Measurements from ENCODE around the gene CBR3.
A peak's percentile ranks its signal among the peaks of the same experiment; 100 is the strongest.

Gene CBR3

DNA sequence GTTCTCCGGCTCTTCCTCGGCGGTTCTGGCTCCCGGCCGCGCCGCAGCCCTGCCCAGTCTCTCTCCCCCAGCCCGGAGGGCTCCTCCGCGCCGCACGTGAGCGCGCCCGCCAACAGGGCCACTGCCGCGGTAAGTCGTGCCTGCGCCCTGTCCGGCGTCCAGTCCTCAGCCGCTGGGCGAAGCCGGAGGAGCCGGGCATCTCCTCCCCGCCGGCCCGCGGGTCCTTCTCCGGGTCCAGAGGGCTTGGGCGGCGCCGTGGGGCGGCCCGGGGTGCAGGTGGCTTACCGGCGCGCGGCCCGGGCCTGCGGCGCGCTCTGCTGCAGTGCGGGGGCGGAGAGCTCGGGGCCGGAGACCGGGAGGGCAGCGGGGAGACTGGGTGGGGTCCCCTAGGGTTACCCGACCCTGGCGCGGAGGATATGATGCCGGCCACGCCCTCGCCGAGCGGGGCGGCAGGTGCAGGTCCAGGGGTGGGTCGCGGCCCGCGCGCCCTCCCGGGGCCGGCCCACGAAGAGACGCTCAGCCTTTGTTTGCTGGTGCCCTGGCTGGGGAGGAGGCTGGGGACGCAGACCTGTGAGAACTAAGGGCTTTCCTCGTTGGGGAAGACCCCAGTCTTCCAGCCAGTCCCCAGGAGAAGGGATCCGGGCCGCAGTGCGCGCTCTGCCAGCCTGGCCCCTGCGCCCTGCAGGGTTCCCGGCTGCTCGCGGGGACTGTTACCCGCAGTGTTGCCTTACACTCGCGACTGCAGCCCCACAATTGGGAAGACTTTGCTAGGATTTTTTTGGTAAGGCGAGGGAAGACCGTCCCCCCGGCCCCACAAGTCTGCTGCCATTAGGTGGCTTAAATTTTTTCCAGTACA lies 22.2 kb downstream of the CBR3 start, which contains the start of gene DOP1B:
Gene DOP1B, plus strand, starts transcription at position 10 of the 856 bp plus-strand sequence. CDS start 7,910 bp downstream, outside the sequence.
- DNase-seq = peak; percentile 46

DNA sequence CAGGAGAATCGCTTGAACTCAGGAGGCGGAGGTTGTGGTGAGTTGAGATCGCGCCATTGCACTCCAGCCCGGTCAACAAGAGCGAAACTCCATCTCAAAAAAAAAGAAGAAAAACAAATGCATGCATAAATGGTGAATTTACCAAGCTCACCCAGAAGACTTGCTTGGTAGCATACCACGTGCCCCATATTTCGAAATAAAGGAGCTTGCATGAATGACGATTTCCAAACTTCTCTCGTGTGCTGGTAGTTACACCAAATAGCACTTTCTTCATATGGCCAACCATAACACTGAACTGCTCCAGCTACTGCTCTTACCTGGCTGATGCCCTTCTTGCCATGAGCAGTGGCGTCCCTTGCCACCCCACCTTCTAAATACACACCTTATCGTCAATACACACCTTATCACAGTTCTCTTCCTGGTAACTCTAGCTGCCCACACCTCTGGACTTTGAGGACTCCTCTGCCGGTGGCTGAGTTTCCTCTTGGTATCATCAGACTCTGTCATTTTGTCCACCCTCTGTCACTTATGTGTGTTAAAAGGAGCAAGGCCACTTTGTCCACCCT lies 24.6 kb downstream of the CBR3 start:
- DNase-seq = no peak

DNA sequence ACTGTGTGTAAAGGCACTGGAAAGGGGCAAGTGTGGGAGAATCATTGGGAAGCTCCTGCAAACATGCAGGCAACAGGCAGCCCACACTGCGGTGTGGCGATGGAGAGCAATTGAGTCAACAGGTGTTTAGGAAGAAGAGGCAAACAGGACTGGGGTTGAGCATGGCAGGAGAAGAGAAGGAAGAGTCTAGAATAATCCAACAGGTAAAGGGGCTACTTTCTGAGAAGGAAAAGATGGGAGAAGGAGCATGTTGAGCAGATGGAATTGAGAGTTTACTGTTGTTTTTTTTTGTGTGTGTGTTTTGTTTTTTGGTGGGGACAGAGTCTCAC lies 25.9 kb downstream of the CBR3 start:
- DNase-seq = no peak

DNA sequence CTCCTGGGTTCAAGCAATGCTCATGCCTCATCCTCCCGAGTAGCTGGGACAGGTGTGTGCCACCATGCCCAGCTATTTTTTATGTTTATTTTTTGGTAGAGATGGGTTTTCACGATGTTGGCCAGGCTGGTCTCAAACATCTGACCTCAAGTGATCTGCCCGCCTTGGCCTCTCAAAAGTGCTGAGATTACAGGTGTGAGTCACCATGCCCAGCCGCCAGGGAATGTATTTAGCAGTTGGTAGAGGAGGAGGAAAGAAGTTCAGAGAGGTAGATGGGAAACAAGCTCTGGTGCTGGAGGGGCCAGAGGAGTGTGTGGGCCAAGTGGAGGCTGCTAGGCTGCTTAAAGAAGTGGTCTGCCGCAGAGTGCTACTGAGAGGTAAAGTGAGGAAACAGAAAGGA lies 27.8 kb downstream of the CBR3 start:
- no peak for DNase-seq

DNA sequence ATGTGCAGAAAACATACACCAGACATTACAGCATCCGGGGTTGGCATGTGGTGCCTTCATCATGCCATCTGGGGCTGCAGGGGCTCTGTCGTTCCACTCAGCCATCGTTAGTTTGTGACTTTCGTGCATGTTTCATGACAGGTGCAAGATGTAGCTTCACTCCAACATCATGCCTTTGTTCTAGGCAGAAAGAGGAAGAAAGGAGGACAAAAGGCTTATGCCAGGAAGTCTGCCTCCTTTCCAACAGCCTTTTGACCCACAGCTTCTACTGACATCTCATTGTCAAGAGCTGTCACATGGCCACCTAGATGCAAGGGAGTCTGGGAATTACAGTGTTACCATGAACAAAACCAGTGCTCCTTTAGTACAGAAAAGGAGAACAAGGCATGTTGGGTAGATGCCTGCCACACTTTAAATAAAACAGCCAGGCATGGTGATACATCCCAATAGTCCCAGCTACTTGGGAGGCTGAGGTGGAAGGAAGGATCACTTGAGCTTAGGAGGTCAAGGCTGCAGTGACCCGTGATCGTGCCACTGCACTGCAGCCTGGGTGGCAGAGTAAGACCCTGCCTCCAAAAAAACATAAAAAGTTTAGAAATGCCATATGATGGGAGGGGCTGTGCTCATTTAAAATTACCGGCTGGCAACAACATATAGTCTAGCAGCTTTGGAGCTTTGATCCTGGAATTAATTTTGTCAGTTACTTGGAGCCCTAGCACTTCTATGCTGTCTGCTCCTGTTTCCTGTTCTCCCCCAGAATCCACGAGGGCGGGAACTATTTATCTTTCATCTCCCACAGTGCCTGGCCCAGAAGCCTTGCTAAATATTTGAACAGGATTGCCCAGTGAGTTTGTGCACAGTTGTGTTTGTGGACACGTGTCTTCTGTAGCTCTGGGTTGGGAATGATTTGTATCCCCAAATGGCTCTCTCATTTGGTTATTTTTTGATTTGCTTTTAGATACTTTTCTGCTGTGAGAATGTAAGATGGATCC lies 29.2 kb downstream of the CBR3 start:
- peak; percentile 17 for DNase-seq

DNA sequence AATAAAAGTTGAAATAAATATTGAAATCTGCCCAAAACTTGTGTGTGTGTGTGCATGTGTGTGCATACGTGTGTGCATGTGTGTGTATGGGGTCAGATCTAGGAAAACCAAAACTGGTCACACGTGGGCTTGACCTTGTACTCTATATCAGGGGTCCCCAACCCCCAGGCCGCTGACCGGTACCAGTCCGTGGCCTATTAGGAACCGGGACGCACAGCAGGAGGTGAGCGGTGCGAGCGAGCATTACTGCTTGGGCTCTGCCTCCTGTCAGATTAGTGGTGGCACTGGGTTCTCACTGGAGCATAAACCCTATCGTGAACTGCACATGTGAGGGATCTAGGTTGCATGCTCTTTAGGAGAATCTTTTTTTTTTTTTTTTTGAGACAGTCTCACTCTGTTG lies 30.5 kb downstream of the CBR3 start:
- no peak for DNase-seq

DNA sequence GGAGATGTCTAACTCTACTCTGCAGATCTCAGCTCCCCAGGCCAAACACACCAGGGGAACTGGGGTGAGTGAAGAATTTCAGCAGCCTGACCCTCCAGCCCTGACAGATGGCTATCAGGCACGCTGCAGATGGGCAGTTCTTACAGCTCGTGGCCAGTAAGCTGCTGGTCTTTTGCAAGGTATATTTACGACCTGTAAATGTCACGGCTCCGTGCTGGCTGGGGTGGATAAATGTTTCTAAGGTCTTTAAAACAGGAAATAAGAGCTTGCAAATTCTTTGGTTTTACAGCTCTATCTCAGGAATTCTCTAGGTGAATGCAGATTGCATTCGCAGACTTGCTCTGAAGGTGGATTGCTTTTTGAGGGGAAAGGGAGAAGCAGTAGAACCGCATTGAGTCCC lies 31.8 kb downstream of the CBR3 start:
- no peak for DNase-seq

DNA sequence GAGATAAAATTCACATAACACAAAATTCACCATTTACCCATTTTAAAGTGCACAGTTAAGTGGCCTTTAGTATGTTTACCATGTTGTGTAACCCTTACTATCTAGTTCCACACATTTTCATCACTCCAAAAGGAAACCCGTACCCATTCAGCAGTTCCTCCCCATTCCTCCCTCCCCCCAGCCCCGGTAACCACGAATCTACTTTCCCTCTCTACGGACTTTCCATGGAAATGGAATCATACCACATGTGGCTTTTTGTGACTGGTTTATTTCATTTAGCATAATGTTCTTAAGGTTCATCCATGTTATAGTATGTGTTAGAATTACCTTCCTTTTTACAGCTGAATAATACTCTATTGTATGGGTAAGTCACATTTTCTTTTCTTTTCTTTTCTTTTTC lies 32.7 kb downstream of the CBR3 start:
- DNase-seq = no peak

DNA sequence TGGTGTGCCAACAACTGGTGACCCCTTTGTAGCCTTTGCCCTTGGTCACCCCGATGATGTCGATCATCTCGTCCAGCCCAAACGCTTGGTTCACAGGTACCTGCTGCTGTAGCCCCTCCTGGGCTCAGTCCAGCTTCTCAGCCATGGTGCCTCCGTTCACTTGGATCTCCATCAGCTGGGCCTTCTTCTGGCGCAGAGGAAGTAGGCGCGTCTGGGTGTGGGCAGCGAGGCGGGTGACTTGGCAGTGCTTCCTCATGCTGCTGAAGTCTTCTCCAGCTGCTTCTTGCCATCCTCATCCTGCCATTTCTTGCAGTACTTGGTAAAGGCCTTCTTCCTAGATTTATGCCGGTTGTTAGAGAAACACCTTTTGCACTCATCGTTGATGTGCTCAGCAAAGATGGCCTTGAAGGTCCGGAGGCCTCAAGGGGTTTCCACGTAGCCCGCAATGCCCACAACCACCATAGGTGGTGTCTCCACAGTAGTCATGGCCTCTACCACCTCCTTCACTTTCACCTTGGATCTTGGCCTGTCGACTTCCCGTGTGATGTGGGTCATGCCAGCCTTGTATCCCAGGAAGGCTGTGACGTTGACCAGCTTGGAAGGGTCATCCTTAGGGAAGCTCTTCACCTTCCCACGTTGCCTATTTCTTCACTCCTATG lies 34.7 kb downstream of the CBR3 start:
- no peak for DNase-seq

DNA sequence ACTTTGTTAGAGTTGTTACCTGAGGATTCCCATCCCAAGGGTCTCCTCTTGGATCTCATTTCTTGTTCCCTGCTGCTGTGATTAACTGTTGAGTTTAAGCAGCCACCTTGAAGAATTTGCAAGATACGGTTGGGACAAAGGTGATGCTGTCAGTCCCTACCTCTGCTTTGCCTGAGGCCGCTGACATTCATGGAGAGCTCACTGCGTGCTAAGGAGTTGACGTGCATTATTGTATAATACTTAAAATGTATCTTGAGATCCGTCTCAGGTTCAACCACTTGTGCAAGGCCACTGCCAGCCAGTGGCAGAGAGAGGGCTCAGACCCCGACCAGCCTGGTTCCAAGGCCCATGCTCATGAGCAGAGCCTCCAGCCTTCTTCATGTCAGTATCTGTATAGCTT lies 35.9 kb downstream of the CBR3 start:
- no peak for DNase-seq

DNA sequence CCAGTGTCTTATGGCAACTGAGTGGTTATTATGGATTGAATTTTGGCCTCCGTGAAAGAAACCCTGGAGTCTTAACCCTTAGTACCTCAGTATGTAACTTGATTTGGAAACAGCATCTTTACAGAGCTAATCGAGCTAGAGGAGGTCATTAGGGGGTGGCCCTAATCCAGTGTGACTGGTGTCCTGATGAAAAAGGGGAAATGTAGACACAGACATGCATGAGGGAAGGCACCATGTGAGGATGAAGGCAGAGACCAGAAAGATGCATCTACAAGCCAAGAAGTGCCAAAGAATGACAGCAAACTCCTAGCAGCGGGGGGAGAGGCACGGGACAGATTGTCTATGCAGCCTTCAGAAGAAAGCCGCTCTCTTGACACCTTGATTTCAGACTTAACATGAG lies 36.5 kb downstream of the CBR3 start:
- no peak for DNase-seq

DNA sequence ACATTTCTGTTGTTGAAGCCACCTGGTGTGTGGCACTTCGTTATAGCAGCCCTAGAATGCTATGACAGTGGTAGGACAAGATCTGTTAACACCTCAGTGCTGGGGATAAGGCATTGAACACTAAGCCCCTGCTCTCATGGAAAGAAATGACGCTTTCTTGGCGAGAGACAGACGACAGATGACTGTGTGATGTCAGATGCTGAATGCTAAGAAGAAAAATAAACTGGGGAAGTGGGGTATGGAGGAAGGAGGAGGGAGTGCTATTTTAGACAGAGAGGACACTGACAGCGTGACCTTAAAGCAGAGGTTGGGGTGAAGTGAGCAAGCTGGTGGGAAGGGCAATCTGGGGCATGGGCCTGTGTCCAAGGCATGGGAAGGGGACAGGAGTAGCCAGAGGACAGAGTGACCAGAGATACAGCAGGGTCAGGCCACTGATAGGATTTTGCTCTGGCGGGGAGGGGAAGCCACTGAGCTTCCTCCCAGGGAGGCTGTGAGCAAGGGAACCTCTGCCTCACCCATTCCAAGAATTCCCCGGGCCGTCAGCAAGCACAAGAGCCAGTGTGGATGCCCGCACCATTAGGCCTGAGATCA lies 37.0 kb downstream of the CBR3 start:
- no peak for DNase-seq

DNA sequence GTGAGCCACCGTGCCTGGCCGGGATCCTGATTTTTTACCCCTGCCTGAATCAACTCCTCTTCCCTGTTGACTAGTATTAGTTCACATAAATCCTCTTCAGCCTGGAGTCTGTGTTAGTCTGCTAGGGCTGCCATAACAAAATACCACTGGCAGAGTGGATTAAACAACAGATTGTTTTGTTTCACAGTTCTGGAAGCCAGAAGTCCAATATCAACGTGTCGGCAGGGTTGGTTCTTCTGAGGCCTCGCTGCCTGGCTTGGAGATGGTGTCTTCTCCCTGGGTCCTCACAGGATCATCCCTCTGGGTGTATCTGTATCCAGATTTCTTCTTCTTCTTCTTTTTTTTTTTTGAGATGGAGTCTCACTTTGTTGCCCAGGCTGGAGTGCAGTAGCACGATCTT lies 39.9 kb downstream of the CBR3 start:
- DNase-seq = no peak

DNA sequence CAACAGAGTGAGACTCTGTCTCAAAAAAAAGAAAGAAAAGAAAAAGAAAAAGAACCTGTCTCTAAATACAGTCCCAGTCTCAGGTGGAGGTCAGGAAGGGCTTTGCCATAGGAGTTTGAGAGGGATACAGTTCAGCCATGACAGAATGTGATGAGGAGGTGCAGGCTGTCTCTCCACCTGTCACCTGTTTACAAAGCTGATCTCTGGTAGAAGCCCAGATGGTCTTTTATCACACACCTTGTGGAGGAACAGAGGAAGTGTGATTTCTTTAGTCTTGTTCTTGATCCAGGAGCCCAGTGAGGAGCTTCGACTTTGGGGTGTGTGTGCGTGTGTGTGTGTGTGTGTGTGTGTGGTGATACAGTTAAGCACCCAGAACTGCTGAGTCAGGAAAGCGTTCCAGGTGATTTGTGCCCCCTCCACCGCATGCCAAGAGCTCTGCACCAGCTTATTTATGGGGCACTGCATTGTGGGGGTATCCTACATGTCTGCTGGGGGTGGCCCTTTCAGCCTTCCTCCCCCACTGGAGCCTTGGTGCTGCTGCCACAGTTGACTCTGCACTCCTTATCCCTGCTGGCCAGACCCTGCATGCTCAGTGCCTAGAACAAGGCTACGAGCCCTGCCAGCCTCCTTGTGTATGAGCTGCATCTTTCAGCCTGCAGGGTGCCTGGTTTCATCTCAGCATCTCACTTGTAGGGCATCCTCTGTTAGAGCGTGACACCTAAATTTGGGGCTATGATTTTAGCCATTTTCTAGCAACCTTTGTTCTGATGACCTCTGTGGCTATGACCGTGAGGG lies 41.1 kb downstream of the CBR3 start:
- DNase-seq = no peak

DNA sequence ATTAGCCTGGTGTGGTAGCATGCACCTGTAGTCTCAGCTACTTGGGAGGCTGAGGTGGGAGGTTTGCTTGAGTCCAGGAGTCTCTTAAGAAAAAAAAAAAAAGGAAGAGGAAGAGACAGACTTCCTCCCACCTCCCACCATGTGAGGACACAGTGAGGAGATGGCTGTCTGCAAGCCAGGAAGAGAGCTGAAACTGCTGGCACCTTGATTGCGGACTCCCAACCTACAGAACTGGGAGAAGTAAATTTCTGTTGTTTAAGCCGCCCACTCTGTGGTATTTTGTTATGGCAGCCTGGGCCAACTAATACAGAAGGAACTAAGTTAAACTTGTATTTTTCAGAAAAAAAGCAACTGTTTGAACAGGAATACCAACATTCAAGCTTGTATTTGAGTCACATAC lies 43.5 kb downstream of the CBR3 start:
- DNase-seq = no peak

DNA sequence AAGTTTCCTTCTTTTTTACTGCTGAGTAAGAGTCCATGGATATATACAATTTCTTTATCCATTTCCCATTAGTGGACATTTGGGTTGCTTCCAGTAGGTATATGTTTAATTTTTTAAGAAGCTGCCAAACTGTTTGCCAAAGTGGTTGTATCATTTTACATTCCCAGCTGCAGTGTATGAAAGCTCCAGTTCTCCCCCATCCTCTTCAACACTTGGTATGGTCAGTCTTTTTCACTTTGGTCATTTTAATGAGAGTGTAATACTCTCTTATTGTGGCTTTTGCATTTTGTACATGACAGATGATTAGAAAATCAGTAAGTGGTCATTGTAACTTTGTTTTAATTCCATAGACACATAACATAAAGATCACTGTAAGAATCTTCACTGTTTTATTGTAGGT lies 44.3 kb downstream of the CBR3 start:
- no peak for DNase-seq

DNA sequence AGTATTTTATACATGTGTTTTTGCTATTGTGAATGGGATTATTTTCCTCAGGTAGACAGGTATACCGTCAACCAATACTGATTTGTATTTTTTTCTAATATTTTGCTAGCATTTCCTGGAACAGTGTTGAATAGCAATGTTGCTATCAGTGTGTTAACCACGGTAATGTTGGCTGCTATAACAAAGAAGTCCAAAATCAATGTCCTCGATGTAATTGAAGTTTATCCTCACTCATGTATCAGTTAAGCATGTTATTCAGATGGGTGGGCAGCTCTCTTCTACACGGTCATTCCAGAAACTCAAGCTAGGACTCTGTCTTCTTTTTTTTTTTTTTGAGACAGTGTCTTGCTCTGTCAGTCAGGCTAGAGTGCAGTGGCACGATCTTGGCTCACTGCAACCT lies 46.1 kb downstream of the CBR3 start:
- DNase-seq = no peak

DNA sequence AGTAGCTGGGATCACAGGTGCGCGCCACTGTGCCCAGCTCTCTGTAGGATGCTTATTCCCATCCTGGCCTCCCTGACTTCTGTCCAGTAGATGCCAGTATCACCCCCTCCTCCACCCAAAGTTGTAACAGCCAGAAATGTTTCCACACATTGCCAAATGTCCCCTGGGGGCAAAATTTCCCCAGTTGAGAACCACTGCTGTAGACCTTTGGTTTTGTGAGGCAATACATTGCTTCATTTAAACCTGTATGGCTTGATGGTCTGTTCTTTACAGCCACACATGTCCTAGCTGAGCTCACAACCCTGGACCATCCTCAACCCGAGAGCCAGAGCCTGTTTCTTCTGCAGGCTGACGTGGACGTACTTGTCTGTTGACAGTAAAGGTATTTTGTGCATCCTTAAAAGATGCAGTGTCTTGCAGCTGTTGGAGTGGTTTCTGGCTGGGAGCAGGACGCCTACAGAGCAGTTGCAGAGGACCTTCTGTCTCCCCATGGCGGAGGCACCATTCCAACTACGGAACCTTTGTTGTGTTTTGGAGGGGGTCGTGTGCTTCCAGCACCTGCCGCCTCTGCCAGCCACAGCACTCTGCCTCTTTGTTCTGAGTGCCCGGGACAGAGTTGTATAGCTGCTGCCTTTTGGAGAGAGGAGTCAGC lies 48.4 kb downstream of the CBR3 start:
- no peak for DNase-seq

DNA sequence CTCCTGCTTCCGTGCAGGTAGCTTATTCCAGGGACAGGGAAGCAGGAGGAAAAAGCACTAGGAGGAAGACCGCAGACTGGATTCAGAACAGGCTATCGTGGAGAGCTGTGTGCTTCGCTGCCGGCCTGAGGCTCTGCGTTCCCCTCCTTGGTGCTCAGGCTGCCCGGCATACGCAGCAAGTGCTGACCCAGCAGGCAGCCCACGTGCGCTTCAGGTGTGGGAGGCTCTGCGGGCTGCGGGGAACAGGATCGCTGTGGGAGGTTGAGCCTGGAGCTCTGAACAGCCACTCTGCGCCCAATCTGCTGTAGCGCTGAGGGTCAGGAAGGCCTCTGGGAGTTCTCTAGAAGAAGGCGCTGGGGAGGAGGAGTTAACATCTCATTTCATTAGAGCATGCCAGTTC lies 49.7 kb downstream of the CBR3 start:
- DNase-seq = no peak

DNA sequence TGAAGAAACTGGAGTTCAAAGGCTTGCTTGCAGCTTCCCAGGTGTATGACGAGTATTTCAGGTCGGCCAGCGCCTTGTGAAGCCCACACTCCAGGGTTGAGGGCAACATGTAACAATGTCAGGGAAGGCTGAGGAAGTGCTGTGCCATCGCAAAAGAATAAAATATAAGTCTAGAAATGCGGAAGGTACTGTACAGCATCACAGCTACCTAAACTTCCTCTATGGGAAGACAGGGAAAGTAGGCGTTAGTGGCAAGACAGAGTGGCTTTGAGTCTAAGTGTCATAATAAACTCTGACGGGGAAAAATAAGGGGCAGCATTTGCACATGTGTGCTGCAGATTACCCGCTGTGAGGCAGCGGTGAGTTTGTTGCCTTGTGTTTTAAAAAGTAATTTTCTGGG lies 50.6 kb downstream of the CBR3 start:
- DNase-seq = no peak

DNA sequence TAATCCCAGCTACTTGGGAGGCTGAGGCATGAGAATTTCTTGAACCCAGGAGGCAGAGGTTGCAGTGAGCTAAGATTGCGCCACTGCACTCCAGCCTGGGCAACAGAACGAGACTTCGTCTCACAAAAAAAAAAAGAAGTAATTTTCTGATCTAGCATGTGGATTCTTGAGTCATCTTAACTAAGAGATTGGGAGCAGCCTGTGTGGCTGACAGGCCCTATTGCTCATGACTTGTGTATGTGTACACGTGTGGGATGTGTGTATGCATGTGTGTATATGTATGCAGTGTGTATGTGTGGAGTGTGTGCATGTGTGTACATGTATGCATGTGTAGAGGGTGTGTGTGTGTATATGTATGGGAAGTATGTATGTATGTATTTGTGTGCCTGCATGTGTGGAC lies 51.2 kb downstream of the CBR3 start:
- no peak for DNase-seq
